PC-9 (cell line): ENCODE data around the gene AASS.

Source experiments
- CTCF ChIP-seq: fragments of 200-600 bp; sonication (generic); conservative IDR thresholded peaks from 2 replicates; pipeline ENCODE4 v1.6.1; 2017; ENCODE audit warnings: mixed run types, antibody characterized with exemption, mild to moderate bottlenecking, moderate library complexity
- EZH2 ChIP-seq: fragments of 200-600 bp; sonication (generic); IDR thresholded peaks from 2 replicates; pipeline ENCODE4 v1.8.0; 2017; ENCODE audit warnings: antibody characterized with exemption, low read depth

- TF ChIP-seq CTCF: no peak
- no peak for TF ChIP-seq EZH2
These were observed 39.1 kb upstream of the AASS start for GRCh38 chr7:122183106-122183505.
